ENCODE measurements around the gene NRROS.
A peak's percentile ranks its signal among the peaks of the same experiment; 100 is the strongest.

The NRROS gene

GRCh38 chr3:196640297-196641018 is 964 bp downstream of the NRROS start:
- Histone ChIP-seq H4K8ac (ENCODE audit: low read depth, low read length) (no peak overlapping the region), H2BK15ac (replicated peaks; ENCODE audit: low read depth) (no peak overlapping the region), H3K4me2 (ENCODE audit: low read length) (no peak overlapping the region), H4K5ac (ENCODE audit: low read length) (no peak overlapping the region), H3K4me3 (ENCODE audit: low read length) (no peak overlapping the region), H2AK5ac (ENCODE audit: low read length) (peak overlapping the region; percentile 45), H3K23ac (ENCODE audit: low read length) (no peak overlapping the region), H3K4ac (ENCODE audit: low read depth, low read length) (no peak overlapping the region), H3K79me2 (ENCODE audit: control insufficient read depth, insufficient read depth, low read length) (no peaks in the 10 kb centered on the region), H3K36me3 (ENCODE audit: control insufficient read depth, insufficient read depth, low read length) (no peaks in the 10 kb centered on the region), H2BK120ac (ENCODE audit: low read depth, low read length) (no peak overlapping the region), H3K27me3 (ENCODE audit: insufficient read depth, low read length, poor library complexity) (no peaks in the 10 kb centered on the region), H3K56ac (ENCODE audit: low read length) (peak overlapping the region; percentile 81), H3K9ac (ENCODE audit: low read length) (no peak overlapping the region), H2BK5ac (ENCODE audit: low read length) (no peak overlapping the region), H3K27ac (ENCODE audit: low read depth, low read length) (no peak overlapping the region), H3K79me1 (ENCODE audit: low read length) (no peaks in the 10 kb centered on the region), H3K18ac (ENCODE audit: low read length) (no peak overlapping the region), H3K4me1 (ENCODE audit: control insufficient read depth, low read depth, low read length) (no peaks in the 10 kb centered on the region)
- no peak for DNase-seq
- WGBS (ENCODE audit: extremely low coverage, insufficient coverage, low lambda C conversion rate) = no CpG with 5 or more reads among the region's 24 CpGs

- no CpG with 5 or more reads among the region's 9 CpGs for WGBS (ENCODE audit: extremely low coverage, insufficient coverage, low lambda C conversion rate)
- H3K4me2 ChIP-seq (ENCODE audit: low read length) = no peak overlapping the region
- H3K79me2 ChIP-seq (ENCODE audit: control insufficient read depth, insufficient read depth, low read length) = no peaks in the 10 kb centered on the region
These were observed 2.0 kb downstream of the NRROS start for GRCh38 chr3:196641333-196642054.

DNA sequence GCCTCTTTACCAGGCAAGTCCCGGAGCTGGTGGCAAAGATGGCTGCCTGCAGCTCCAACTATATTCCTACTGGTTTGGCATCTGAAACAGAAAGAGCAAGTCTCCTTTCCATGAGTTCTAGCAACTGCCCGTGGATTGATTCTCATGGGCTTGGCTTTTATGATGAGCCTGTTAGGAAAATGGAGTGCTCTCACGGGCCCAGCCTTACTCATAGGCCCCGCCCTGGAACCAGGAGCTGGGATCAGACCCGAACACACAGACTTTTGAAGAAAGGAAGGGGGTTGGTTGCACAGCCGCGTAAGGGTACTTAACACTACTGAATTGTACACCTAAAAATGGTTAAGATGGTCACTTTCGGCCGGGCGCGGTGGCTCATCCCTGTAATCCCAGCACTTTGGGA is 2.9 kb downstream of the NRROS start:
- Histone ChIP-seq H3K4me2 (ENCODE audit: low read length) (no peak overlapping the region), H4K8ac (ENCODE audit: low read depth, low read length) (no peak overlapping the region), H2AK5ac (ENCODE audit: low read length) (no peak overlapping the region), H3K23ac (ENCODE audit: low read length) (no peak overlapping the region), H3K9ac (ENCODE audit: low read length) (no peak overlapping the region), H2BK5ac (ENCODE audit: low read length) (no peak overlapping the region), H3K4ac (ENCODE audit: low read depth, low read length) (no peak overlapping the region), H3K27me3 (ENCODE audit: insufficient read depth, low read length, poor library complexity) (no peaks in the 10 kb centered on the region), H3K18ac (ENCODE audit: low read length) (no peak overlapping the region), H3K79me1 (ENCODE audit: low read length) (no peaks in the 10 kb centered on the region), H2BK120ac (ENCODE audit: low read depth, low read length) (no peak overlapping the region), H3K56ac (ENCODE audit: low read length) (no peak overlapping the region), H3K79me2 (ENCODE audit: control insufficient read depth, insufficient read depth, low read length) (no peaks in the 10 kb centered on the region), H3K4me3 (ENCODE audit: low read length) (no peak overlapping the region), H4K5ac (ENCODE audit: low read length) (no peak overlapping the region), H3K4me1 (ENCODE audit: control insufficient read depth, low read depth, low read length) (peaks cover 2% of the 10 kb centered on the region), H3K27ac (ENCODE audit: low read depth, low read length) (no peak overlapping the region), H2BK15ac (replicated peaks; ENCODE audit: low read depth) (no peak overlapping the region), H3K36me3 (ENCODE audit: control insufficient read depth, insufficient read depth, low read length) (no peaks in the 10 kb centered on the region)
- DNase-seq = no peak
- WGBS (ENCODE audit: extremely low coverage, insufficient coverage, low lambda C conversion rate) = no CpG with 5 or more reads among the region's 11 CpGs

More at GRCh38 chr3:196641333-196642054, 2.0 kb downstream of the NRROS start:
- no peak overlapping the region for H3K23ac ChIP-seq (ENCODE audit: low read length)
- H2BK120ac ChIP-seq (ENCODE audit: low read depth, low read length) = no peak overlapping the region
- no peaks in the 10 kb centered on the region for H3K79me1 ChIP-seq (ENCODE audit: low read length)
- H3K36me3 ChIP-seq (ENCODE audit: control insufficient read depth, insufficient read depth, low read length) = no peaks in the 10 kb centered on the region
- no peak for DNase-seq
- no peak overlapping the region for H4K8ac ChIP-seq (ENCODE audit: low read depth, low read length)
- H3K4ac ChIP-seq (ENCODE audit: low read depth, low read length) = no peak overlapping the region
- no peak overlapping the region for H3K27ac ChIP-seq (ENCODE audit: low read depth, low read length)
- no peak overlapping the region for H2BK5ac ChIP-seq (ENCODE audit: low read length)
- H3K27me3 ChIP-seq (ENCODE audit: insufficient read depth, low read length, poor library complexity) = no peaks in the 10 kb centered on the region
- H3K9ac ChIP-seq (ENCODE audit: low read length) = no peak overlapping the region
- H4K5ac ChIP-seq (ENCODE audit: low read length) = no peak overlapping the region
- no peak overlapping the region for H2BK15ac ChIP-seq (replicated peaks; ENCODE audit: low read depth)
- peaks cover 2% of the 10 kb centered on the region for H3K4me1 ChIP-seq (ENCODE audit: control insufficient read depth, low read depth, low read length)
- H3K18ac ChIP-seq (ENCODE audit: low read length) = no peak overlapping the region
- no peak overlapping the region for H2AK5ac ChIP-seq (ENCODE audit: low read length)
- no peak overlapping the region for H3K4me3 ChIP-seq (ENCODE audit: low read length)
- H3K56ac ChIP-seq (ENCODE audit: low read length) = no peak overlapping the region

DNA sequence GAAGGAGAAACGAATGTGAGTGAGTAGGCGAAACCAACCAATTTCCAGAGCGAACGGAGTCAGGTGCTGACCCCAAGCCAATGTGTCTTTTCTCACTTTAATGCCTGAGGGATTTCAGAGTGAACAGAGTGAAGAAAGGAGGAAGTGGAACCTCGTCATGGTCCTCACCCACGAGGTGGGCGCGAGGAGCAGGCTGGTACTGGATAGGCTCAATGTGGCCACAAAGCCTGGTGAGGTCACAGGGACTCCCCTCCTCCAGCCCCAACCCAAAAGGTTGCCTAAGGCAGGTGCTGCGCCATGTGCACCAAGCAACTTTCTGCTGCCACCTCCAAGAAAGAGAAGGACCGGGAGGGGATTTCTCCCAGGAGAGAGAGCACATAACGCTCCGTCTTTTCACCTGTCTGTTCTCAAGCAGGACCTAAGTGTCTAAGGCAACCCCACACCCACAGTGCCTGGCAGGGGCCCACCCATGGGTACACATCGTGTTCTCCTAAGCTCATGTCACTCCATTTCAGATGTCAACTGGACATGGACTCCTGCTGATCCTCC is 3.8 kb downstream of the NRROS start:
- Histone ChIP-seq H3K27ac (ENCODE audit: low read depth, low read length) (no peak overlapping the region), H2AK5ac (ENCODE audit: low read length) (no peak overlapping the region), H4K5ac (ENCODE audit: low read length) (no peak overlapping the region), H3K23ac (ENCODE audit: low read length) (no peak overlapping the region), H2BK15ac (replicated peaks; ENCODE audit: low read depth) (no peak overlapping the region), H3K4me1 (ENCODE audit: control insufficient read depth, low read depth, low read length) (peaks cover 2% of the 10 kb centered on the region), H3K56ac (ENCODE audit: low read length) (no peak overlapping the region), H3K4me2 (ENCODE audit: low read length) (no peak overlapping the region), H2BK120ac (ENCODE audit: low read depth, low read length) (no peak overlapping the region), H3K9ac (ENCODE audit: low read length) (no peak overlapping the region), H4K8ac (ENCODE audit: low read depth, low read length) (no peak overlapping the region), H3K79me1 (ENCODE audit: low read length) (no peaks in the 10 kb centered on the region), H3K18ac (ENCODE audit: low read length) (no peak overlapping the region), H3K4me3 (ENCODE audit: low read length) (no peak overlapping the region), H3K27me3 (ENCODE audit: insufficient read depth, low read length, poor library complexity) (no peaks in the 10 kb centered on the region), H3K79me2 (ENCODE audit: control insufficient read depth, insufficient read depth, low read length) (no peaks in the 10 kb centered on the region), H3K36me3 (ENCODE audit: control insufficient read depth, insufficient read depth, low read length) (no peaks in the 10 kb centered on the region), H3K4ac (ENCODE audit: low read depth, low read length) (no peak overlapping the region), H2BK5ac (ENCODE audit: low read length) (no peak overlapping the region)
- WGBS (ENCODE audit: extremely low coverage, insufficient coverage, low lambda C conversion rate) = no CpG with 5 or more reads among the region's 13 CpGs
- no peak for DNase-seq

GRCh38 chr3:196643761-196644160 is 4.3 kb downstream of the NRROS start:
- WGBS (ENCODE audit: extremely low coverage, insufficient coverage, low lambda C conversion rate) = no CpG with 5 or more reads among the region's 5 CpGs
- H2BK120ac ChIP-seq (ENCODE audit: low read depth, low read length) = no peak overlapping the region
- no peak for DNase-seq
- H3K79me1 ChIP-seq (ENCODE audit: low read length) = no peaks in the 10 kb centered on the region
- H3K18ac ChIP-seq (ENCODE audit: low read length) = no peak overlapping the region
- no peak overlapping the region for H2BK15ac ChIP-seq (replicated peaks; ENCODE audit: low read depth)
- no peak overlapping the region for H2AK5ac ChIP-seq (ENCODE audit: low read length)
- no peak overlapping the region for H3K23ac ChIP-seq (ENCODE audit: low read length)
- no peak overlapping the region for H2BK5ac ChIP-seq (ENCODE audit: low read length)
- H3K4me2 ChIP-seq (ENCODE audit: low read length) = no peak overlapping the region
- no peak overlapping the region for H4K5ac ChIP-seq (ENCODE audit: low read length)
- H3K36me3 ChIP-seq (ENCODE audit: control insufficient read depth, insufficient read depth, low read length) = no peaks in the 10 kb centered on the region
- H3K27me3 ChIP-seq (ENCODE audit: insufficient read depth, low read length, poor library complexity) = no peaks in the 10 kb centered on the region
- H3K27ac ChIP-seq (ENCODE audit: low read depth, low read length) = no peak overlapping the region
- H3K79me2 ChIP-seq (ENCODE audit: control insufficient read depth, insufficient read depth, low read length) = no peaks in the 10 kb centered on the region
- peaks cover 2% of the 10 kb centered on the region for H3K4me1 ChIP-seq (ENCODE audit: control insufficient read depth, low read depth, low read length)
- no peak overlapping the region for H3K4me3 ChIP-seq (ENCODE audit: low read length)
- H4K8ac ChIP-seq (ENCODE audit: low read depth, low read length) = no peak overlapping the region
- H3K4ac ChIP-seq (ENCODE audit: low read depth, low read length) = no peak overlapping the region
- H3K56ac ChIP-seq (ENCODE audit: low read length) = no peak overlapping the region
- no peak overlapping the region for H3K9ac ChIP-seq (ENCODE audit: low read length)
